Measurements from ENCODE around the gene VEZF1. TPM values are rescaled to one million over a fixed set of nuclear protein-coding genes. Genes with fewer than 3 reads are reported as not detected.

VEZF1 gene, protein sequence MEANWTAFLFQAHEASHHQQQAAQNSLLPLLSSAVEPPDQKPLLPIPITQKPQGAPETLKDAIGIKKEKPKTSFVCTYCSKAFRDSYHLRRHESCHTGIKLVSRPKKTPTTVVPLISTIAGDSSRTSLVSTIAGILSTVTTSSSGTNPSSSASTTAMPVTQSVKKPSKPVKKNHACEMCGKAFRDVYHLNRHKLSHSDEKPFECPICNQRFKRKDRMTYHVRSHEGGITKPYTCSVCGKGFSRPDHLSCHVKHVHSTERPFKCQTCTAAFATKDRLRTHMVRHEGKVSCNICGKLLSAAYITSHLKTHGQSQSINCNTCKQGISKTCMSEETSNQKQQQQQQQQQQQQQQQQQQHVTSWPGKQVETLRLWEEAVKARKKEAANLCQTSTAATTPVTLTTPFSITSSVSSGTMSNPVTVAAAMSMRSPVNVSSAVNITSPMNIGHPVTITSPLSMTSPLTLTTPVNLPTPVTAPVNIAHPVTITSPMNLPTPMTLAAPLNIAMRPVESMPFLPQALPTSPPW
- total RNA-seq (10 to 100 TPM; 91.6 to 92.8 TPM), polyA plus RNA-seq (10 to 100 TPM; 41.1 to 48.9 (median 42.1) TPM), total RNA-seq (36.9 to 203 (median 79.7) reads per million in 6 experiments)

DNA sequence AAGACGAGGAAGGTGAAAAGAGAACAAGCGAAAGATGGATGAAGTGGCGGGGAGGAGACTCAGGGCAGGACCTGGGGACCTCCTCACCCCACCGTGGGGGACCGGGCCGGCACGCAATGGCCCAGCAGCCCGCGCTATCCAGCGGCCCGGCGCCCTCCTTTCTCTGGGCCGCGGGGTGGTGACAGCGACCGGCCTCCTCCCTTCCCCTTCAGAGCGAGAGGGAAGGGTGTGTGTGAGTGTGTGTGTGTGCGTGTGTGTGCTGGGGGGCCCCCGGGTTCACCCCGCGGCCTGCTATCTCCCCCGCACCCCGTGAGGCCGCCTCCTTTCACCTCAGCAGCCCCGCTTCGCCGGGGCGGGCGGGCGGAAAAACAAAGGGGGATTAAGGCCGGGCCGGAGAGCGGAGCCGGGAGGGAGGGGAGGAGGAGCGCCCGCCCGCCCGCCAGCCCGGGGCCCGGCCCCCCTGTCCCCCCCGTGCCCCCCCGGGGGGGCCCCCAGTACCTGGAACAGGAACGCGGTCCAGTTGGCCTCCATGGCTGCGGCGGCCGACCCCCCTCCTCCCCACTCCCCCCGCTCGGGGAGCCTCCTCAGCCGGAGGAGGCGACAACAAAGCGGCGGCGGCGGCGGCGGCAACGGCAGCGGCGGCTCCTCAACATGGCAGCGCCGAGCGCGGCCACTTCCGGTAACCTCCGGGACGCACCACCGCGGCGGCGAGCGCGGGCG is at the start of gene VEZF1:
Gene VEZF1, minus strand, starts transcription at position 674 of the 720 bp plus-strand sequence. Its CDS starts 143 bp downstream, at position 531.
- ATAC-seq (peak; percentile 75 to 79), DNase-seq (peak; percentile 63 to 87 (median 75))
- H3K4me3 Mint-ChIP-seq, result peak within 1 kb of the TSS; percentile 88 to 96 (median 95)
- H3K4me1 Mint-ChIP-seq, result peaks cover 39 to 75% (median 70%) of the 10 kb centered on the region in 4 donors
- peak within 1 kb of the TSS; percentile 92 to 97 (median 95) for H3K27ac Mint-ChIP-seq
- H3K27me3 Mint-ChIP-seq, result peaks cover 0 to 2% (median 0%) of the 10 kb centered on the region in 5 donors
- H3K9me3 Mint-ChIP-seq, result no peaks in the 10 kb centered on the region
- peaks cover 0 to 20% (median 0%) of the 10 kb centered on the region in 3 donors for H3K36me3 Mint-ChIP-seq
- POLR2A ChIA-PET, result interaction anchor here (0.7 to 3.7 kb wide), 11 partner anchors 7 to 138 kb away, joined by 3 to 44 read pairs (median 5); partner anchors contain the start of genes MRPS23 and SRSF1

DNA sequence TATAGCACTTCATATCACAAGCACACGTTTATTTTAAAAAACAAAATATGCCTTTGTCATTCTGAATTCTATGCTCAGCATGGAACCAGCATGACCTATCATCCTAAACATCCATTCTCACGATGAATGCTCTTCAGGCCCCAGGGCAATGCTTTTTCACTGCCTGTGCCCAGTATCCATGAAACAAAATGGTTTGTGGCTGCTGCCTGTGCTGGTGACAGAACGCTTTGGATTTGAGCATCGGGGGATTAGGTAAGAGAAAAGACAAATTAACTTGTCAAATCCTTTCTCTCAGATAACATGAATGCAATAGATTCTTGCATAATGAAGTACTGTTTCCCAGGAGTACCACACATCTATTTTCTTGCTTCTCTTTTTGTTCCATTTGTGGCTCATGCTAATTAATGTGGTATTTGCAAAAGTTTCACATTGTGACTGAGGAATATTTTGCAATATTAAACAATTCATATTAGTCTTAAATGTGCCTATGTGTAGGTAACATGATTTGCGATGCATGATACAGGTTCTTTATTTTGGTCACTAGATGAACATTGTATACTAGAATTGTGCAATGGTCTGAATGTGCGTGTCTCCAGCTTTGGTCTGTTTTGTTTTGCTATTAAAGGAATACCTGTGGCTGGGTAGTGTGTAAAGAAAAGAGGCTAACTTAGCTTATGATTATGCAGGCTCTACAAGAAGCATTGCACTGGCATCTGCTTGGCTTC is 44.8 kb upstream of the VEZF1 start:
- Mint-ChIP-seq H3K4me1 (peaks cover 0 to 4% (median 0%) of the 10 kb centered on the region in 4 donors), H3K4me3 (no peak overlapping the region), H3K27me3 (peaks cover 4 to 17% (median 10%) of the 10 kb centered on the region in 5 donors), H3K9me3 (peaks cover 0 to 1% (median 0%) of the 10 kb centered on the region in 9 donors), H3K36me3 (peaks cover 0 to 1% (median 0%) of the 10 kb centered on the region in 3 donors), H3K27ac (no peak overlapping the region)
- POLR2A ChIA-PET, result no interaction called here
- DNase-seq (no peak), ATAC-seq (no peak)

DNA sequence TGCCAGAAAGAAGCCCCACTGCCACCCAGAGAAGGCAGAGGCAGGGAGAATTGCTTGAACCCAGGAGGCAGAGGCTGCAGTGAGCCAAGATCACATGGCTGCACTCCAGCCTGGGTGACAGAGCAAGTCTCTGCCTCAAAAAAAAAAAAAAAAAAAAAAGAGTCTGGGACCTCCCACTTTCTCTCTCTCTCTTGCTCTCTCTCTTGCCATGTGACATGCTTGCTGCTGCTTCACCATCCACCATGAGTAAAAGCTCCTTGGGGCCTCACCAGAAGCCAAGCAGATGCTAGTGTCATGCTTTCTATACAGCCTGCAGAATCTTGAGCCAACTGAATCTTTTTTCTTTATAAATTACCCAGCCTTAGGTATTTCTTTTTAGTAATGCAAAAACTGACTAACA is 40.5 kb upstream of the VEZF1 start:
- peaks cover 23 to 55% (median 30%) of the 10 kb centered on the region in 5 donors for H3K27me3 Mint-ChIP-seq
- H3K4me3 Mint-ChIP-seq, result no peak overlapping the region
- ATAC-seq, result no peak
- H3K36me3 Mint-ChIP-seq, result peaks cover 0 to 1% (median 0%) of the 10 kb centered on the region in 3 donors
- H3K27ac Mint-ChIP-seq, result peak overlapping the region in 1 of 10 donors; percentile 77
- peaks cover 0 to 4% (median 0%) of the 10 kb centered on the region in 4 donors for H3K4me1 Mint-ChIP-seq
- POLR2A ChIA-PET, result no interaction called here
- DNase-seq, result no peak
- peaks cover 0 to 1% (median 0%) of the 10 kb centered on the region in 9 donors for H3K9me3 Mint-ChIP-seq

DNA sequence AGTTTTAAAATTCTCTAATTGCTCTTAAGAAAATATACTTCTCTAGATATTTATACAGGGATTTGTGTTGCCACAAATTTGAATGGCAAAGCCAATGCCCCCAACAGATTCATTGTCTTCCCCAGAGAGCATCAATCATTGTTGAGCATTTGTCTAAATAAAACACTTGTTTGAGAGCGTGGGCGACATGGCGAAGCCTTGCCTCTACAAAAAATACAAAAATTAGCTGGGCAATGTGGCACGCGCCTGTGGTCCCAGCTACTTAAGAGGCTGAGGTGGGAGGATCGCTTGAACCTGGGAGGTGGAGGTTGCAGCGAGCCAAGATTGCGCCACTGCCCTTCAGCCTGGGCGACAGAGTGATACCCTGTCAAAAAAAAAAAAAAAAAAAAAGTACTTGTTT is 32.3 kb upstream of the VEZF1 start:
- H3K36me3 Mint-ChIP-seq, result no peaks in the 10 kb centered on the region
- ATAC-seq (no peak), DNase-seq (no peak)
- H3K9me3 Mint-ChIP-seq, result no peaks in the 10 kb centered on the region
- no peak overlapping the region for H3K4me3 Mint-ChIP-seq
- POLR2A ChIA-PET, result no interaction called here
- H3K4me1 Mint-ChIP-seq, result no peaks in the 10 kb centered on the region
- H3K27me3 Mint-ChIP-seq, result peaks cover 13 to 33% (median 27%) of the 10 kb centered on the region in 5 donors
- H3K27ac Mint-ChIP-seq, result no peak overlapping the region

DNA sequence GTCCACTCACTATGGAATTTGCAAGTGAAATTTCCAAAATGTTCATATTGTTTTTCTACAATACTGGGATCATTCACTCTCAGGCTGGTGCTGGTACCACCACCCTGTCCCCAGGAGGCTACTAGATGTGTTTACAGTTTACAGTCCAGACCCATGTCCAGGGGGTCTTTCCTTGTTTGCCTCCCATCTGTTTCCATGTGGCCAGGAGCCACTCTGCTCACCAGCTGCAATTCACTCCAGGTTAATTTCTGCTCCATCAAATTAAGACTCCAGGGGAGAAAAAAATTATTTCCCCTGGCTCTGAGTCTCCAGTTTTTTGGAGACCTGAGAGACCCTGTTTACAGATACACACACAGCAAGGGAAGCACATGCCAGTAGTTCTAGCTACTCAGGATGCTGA is 31.5 kb upstream of the VEZF1 start:
- H3K27me3 Mint-ChIP-seq, result peaks cover 9 to 24% (median 23%) of the 10 kb centered on the region in 5 donors
- ATAC-seq (no peak), DNase-seq (no peak)
- H3K4me3 Mint-ChIP-seq, result no peak overlapping the region
- no peaks in the 10 kb centered on the region for H3K36me3 Mint-ChIP-seq
- H3K27ac Mint-ChIP-seq, result no peak overlapping the region
- H3K9me3 Mint-ChIP-seq, result no peaks in the 10 kb centered on the region
- POLR2A ChIA-PET, result interaction anchor here (0.8 kb wide), 1 partner anchor 10 kb away, joined by 4 read pairs; no protein-coding TSS in a partner anchor
- H3K4me1 Mint-ChIP-seq, result no peaks in the 10 kb centered on the region

DNA sequence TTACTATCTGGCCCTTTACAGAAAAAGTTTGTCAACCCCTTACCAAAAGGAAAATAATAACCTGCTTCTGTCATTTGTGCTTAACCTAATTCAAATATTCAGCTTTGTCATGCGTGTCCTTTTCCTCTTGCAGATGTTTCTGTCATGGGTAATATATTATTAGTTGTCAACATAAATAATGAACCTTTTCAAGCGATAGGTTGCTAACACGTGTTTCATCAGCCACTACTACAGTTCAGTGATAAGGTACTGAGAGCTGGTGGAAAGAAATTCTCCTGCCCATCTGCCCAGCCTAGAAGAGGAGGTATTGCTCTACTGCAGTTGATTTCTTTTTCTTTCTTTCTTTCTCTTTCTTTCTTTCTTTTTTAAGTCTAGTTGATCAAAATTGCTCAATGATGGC is 31.0 kb upstream of the VEZF1 start:
- POLR2A ChIA-PET, result interaction anchor here (0.8 kb wide), 1 partner anchor 10 kb away, joined by 4 read pairs; no protein-coding TSS in a partner anchor
- Mint-ChIP-seq H3K27ac (no peak overlapping the region), H3K36me3 (no peaks in the 10 kb centered on the region), H3K4me1 (no peaks in the 10 kb centered on the region), H3K4me3 (no peak overlapping the region), H3K27me3 (peaks cover 6 to 22% (median 19%) of the 10 kb centered on the region in 5 donors), H3K9me3 (no peaks in the 10 kb centered on the region)
- no peak for ATAC-seq
- no peak for DNase-seq

DNA sequence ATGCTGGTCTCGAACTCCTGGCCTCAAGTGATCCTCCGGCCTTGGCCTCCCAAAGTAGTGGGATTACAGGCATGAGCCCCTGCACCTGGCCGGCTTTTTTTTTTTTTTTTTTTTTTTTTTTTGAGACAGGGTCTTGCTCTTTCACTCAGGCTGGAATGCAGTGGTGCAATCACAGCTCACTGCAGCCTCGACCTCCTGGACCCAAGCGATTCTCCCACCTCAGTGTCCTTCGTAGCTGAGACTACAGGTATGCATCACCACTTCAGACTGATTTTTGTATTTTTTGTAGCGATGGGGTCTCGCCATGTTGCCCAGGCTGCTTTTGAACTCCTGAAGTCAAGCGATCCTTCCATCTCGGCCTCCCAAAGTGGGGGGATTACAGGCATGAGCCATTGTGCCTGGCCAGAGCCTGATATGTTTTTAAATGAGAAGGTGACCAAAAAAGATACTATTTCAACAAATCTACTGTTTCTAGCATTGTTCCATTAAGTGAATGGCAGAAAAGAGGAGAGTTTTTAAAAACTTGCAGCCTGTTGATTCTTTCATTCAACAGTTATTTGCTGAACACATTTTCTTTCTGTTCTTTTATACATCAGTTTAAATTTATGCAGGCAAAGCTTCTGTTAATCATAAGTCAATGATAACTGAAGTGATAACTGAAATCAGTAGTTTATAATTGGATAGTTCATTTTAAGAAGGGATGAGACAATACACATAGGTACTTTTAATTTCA is 22.2 kb upstream of the VEZF1 start:
- Mint-ChIP-seq H3K36me3 (peaks cover 11 to 19% (median 15%) of the 10 kb centered on the region in 3 donors), H3K4me1 (peaks cover 10 to 28% (median 26%) of the 10 kb centered on the region in 4 donors), H3K4me3 (no peak overlapping the region), H3K27ac (peak overlapping the region in 1 of 10 donors; percentile 15), H3K27me3 (peaks cover 0 to 6% (median 0%) of the 10 kb centered on the region in 5 donors), H3K9me3 (no peaks in the 10 kb centered on the region)
- no peak for DNase-seq
- POLR2A ChIA-PET, result interaction anchor here (0.7 to 1.3 kb wide), 3 partner anchors 9 to 1196 kb away, joined by 4 to 5 read pairs (median 5); no protein-coding TSS in a partner anchor
- no peak for ATAC-seq

DNA sequence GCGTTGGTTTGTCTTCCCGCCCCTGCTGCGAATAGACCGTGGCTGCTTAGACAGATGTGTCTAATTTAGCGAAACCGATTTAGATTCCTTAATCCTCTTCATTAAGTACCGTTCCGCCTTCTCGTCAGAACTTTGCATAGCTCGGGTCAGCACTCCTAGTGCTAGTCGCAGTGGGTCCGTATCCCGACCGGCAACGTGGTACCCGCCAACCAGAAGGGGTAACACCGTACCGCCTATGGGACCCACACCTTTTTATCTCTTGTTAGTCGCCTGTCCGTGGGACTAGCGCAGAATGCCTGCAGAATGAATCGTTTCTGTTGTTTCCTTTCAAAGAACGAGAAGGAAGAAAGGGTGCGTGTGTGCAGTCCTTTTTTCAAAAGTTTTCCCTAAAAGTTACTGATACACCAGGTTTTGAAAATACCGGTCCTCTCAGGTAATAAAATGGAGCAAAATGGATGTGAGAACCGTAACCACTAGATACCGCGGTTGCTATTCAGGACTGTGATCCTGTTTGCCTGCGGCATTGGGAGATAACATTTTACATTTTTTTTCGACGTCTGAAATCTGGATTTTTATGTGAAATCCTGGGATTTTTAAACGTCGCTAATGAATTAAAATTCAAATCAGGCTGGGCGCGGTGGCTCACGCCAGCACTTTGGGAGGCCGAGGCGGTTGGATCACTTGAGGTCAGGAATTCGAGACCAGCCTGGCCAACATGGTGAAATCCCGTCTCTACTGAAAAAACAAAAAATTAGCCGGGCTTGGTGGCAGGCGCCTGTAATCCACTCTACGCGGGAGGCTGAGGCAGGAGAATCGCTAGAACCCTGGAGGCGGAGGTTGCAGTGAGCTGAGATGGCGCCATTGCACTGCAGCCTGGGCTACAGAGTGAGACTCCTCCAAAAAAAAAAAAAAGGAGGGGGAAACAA is 20.0 kb upstream of the VEZF1 start:
- POLR2A ChIA-PET, result interaction anchor here (0.8 to 3.3 kb wide), 18 partner anchors 9 to 1147 kb away, joined by 3 to 45 read pairs (median 8); partner anchors contain the start of genes CUEDC1, DYNLL2, MKS1 and MRPS23
- peak overlapping the region; percentile 98 to 100 (median 99) for H3K27ac Mint-ChIP-seq
- no peak for DNase-seq
- peaks cover 0 to 6% (median 0%) of the 10 kb centered on the region in 5 donors for H3K27me3 Mint-ChIP-seq
- no peaks in the 10 kb centered on the region for H3K9me3 Mint-ChIP-seq
- ATAC-seq, result no peak
- peaks cover 20 to 49% (median 45%) of the 10 kb centered on the region in 4 donors for H3K4me1 Mint-ChIP-seq
- H3K4me3 Mint-ChIP-seq, result peak overlapping the region; percentile 98 to 100 (median 99)
- peaks cover 21 to 40% (median 21%) of the 10 kb centered on the region in 3 donors for H3K36me3 Mint-ChIP-seq

DNA sequence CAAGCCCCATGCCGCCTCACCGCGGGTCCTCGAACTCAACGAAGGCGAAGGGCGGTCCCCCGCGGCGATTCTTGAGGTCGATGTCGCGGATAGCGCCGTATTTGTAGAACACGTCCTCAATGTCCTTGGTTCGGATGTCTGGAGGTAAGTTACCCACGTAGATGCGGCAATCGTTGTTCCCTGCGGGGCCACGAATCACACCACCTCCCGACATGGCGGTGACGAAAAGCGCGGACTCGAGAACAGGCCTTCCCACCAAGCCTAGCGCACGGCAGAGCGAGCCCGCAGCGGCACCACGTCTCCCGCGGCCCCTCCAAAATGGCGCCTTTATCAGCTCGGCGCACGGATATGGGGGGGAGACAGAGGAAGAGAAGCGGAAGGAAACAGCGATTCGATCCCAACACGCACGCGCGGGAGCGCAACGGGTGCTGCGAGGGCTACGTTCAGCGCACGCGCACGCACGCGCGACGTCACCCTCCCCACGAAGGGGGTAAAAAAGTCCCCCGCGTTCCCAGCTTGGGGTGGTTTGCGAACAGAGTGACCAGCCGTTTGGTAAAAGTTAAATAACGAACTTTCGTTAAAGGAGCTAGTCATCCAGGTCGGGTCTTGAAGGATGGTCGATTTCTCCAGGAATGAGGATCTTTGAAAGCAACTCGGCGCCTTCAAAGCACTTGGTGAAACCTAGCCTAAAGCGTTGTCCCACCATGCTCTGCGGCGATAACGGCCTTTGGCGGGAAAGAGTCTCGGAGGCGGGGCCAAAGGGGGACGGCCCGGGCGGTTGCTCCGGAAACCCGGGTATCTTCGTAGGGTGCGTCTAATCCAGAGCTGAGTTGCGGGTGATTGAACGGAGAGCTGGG is 19.1 kb upstream of the VEZF1 start, which contains the start of gene SRSF1:
Gene SRSF1, minus strand, starts transcription at position 323 of the 857 bp plus-strand sequence. Its CDS starts 109 bp downstream, at position 214.
- peaks cover 20 to 58% (median 54%) of the 10 kb centered on the region in 4 donors for H3K4me1 Mint-ChIP-seq
- H3K36me3 Mint-ChIP-seq, result peaks cover 21 to 49% (median 22%) of the 10 kb centered on the region in 3 donors
- ATAC-seq, result peak; percentile 88
- POLR2A ChIA-PET, result interaction anchor here (0.6 to 3.3 kb wide), 23 partner anchors 9 to 1148 kb away, joined by 3 to 45 read pairs (median 6); partner anchors contain the start of genes CUEDC1, DYNLL2, MKS1 and MRPS23
- H3K27me3 Mint-ChIP-seq, result peaks cover 0 to 4% (median 0%) of the 10 kb centered on the region in 5 donors
- peak within 1 kb of the TSS; percentile 98 to 100 (median 99) for H3K27ac Mint-ChIP-seq
- H3K4me3 Mint-ChIP-seq, result peak within 1 kb of the TSS; percentile 98 to 100 (median 99)
- H3K9me3 Mint-ChIP-seq, result no peaks in the 10 kb centered on the region
- DNase-seq, result peak; percentile 95 to 99 (median 97)
